Large intestine (tissue), 3 donors: ENCODE measurements around the gene SLC41A2. TPM values are rescaled to one million over a fixed set of nuclear protein-coding genes. Genes with fewer than 3 reads are reported as not detected.

Experiments
- DNase-seq, 2 donors: peaks; one replicate each; pipeline versions ENCODE4 v3.0.0 to v3.0.0-alpha.2; 2013
- H3K27ac ChIP-seq: one replicate; pipeline ENCODE4 v1.5.1; 2013; ENCODE audit warnings: low read length
- H3K27me3 ChIP-seq: 2 replicates; pipeline ENCODE4 v1.6.1; 2013; ENCODE audit warnings: low read length; ENCODE audit not compliant: control insufficient read depth, insufficient read depth
- H3K36me3 ChIP-seq: 2 replicates; pipeline ENCODE4 v1.6.1; 2013; ENCODE audit warnings: low read length; ENCODE audit not compliant: control insufficient read depth, insufficient read depth
- H3K4me1 ChIP-seq: one replicate; pipeline ENCODE4 v1.6.1; 2013; ENCODE audit warnings: low read length; ENCODE audit not compliant: control insufficient read depth, insufficient read depth
- H3K4me3 ChIP-seq: one replicate; pipeline ENCODE4 v1.5.1; 2013; ENCODE audit warnings: low read length
- H3K9me3 ChIP-seq: one replicate; pipeline ENCODE4 v1.6.1; 2013; ENCODE audit warnings: mild to moderate bottlenecking, low read depth, low read length, moderate library complexity; ENCODE audit not compliant: control insufficient read depth
- WGBS: methylation state at CpG from one replicate; pipeline ENCODE4 v1.1.5; 2013; ENCODE audit warnings: low lambda C conversion rate; ENCODE audit not compliant: insufficient coverage; 5-methylcytosine and 5-hydroxymethylcytosine counted together
- polyA plus RNA-seq: library from polyadenylated mRNA; unstranded; fragments of 120-200 nt; gene quantifications from one replicate; pipeline ENCODE4 v1.2.1, GENCODE V29; 2013

The SLC41A2 gene
- polyA plus RNA-seq, 1 donor: 4.1 TPM

DNA sequence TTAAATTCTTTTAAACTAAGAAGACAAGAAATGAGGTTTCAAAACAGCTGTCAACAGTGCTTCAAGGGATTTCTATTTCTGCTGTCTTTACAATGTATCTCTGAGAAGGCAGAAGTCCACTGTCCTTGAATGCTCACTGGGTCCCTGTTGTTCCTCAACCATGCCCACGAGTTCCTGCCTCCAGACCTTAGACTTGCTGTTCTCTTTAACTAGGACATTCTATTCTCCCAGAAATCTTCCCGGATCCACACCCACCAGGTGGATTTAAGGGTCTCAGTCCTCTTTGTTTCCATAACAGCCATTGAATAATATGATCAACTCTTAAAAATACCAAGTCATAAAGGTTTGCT is 6.7 kb upstream of the SLC41A2 start:
- 83% methylated on average over 1 of the region's 2 CpGs for WGBS
- H3K36me3 ChIP-seq: no peaks in the 10 kb centered on the region

DNA sequence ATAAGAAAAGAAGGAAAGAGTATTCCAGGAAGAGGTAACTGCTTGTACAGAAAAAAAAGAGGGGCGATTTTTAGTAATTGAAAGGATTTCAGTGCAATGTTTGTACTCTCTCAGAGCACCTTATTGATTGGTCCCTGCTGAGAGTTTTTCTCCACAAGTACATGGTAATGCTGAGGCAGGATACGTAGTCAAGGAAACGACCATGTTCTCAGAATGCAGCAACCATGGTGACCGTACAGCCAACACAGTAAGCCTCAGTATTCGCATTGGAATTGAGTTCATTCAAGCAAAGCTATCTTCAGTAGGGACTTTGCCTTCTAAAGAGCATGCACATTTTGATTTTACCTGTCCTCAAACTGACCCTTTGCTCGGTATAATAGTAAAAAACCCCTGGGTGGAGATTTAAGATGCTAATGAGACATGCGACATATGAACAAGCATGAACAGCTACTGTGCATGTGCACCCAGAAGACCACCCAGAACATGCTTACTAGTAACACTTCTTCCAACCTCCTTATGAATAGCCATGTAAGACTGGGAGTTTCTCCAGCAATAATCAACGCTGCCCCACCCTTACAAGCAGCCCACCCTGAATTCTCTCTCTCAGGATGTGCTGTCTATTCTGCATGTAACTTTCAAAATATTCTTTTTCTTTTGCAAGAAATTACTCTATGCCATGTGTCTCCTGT is 6.2 kb upstream of the SLC41A2 start:
- H3K9me3 ChIP-seq: no peaks in the 10 kb centered on the region
- H3K4me1 ChIP-seq: no peaks in the 10 kb centered on the region
- 33% methylated on average over 1 of the region's 8 CpGs for WGBS
- DNase-seq: no peak
- H3K27ac ChIP-seq: no peak overlapping the region
- H3K27me3 ChIP-seq: peaks cover 51% of the 10 kb centered on the region
- H3K36me3 ChIP-seq: no peaks in the 10 kb centered on the region
- no peak overlapping the region for H3K4me3 ChIP-seq

More for the DNA sequence above, 6.7 kb upstream of the SLC41A2 start:
- no peak overlapping the region for H3K4me3 ChIP-seq
- H3K4me1 ChIP-seq: no peaks in the 10 kb centered on the region
- peaks cover 46% of the 10 kb centered on the region for H3K27me3 ChIP-seq
- H3K27ac ChIP-seq: no peak overlapping the region
- DNase-seq: no peak
- H3K9me3 ChIP-seq: no peaks in the 10 kb centered on the region

DNA sequence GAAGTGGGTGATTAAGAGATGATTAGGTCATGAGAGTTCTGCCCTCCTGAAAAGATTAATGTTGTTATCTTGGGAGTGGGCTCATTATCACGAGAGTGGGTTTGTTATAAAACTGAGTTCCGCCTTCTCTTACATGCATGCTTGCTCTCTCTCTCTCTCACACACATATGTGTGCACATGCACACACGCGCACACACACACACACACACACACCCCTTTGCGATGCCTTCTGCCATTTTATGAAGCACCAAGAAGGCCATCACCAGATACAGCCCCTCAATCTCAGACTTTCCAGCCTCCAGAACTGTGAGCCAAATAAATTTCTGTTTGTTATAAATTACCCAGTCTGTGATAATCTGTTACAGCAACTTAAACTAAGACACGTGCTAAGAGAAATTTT is 5.7 kb upstream of the SLC41A2 start:
- Histone ChIP-seq H3K27me3 (peaks cover 57% of the 10 kb centered on the region), H3K27ac (no peak overlapping the region), H3K4me3 (no peak overlapping the region), H3K36me3 (no peaks in the 10 kb centered on the region), H3K4me1 (peaks cover under 1% of the 10 kb centered on the region), H3K9me3 (no peaks in the 10 kb centered on the region)
- no peak for DNase-seq
- 33% methylated on average over 1 of the region's 6 CpGs for WGBS

DNA sequence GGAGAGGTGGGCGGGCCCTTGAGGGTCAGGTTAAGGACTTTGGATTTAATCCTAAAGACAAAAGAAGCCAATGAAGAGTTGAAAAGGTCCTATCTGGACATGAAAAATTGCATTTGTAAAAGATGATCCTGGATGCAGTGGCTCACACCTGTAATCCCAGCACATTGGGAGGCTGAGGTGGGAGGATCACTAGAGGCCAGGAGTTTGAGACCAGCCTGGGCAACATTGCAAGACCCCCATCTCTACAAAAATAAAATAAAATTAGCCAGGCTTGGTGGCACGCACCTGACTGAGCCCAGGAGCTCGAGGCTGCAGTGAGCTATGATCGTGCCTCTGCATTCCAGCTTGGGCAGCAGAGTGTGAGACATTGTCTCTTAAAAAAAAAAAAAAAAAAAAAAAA is 2.4 kb upstream of the SLC41A2 start:
- no peak overlapping the region for H3K27ac ChIP-seq
- no peak overlapping the region for H3K4me3 ChIP-seq
- 100% methylated on average over 3 of the region's 4 CpGs for WGBS
- no peak for DNase-seq
- H3K27me3 ChIP-seq: peaks cover 70% of the 10 kb centered on the region
- no peaks in the 10 kb centered on the region for H3K36me3 ChIP-seq
- H3K4me1 ChIP-seq: peaks cover 5% of the 10 kb centered on the region
- H3K9me3 ChIP-seq: no peaks in the 10 kb centered on the region

DNA sequence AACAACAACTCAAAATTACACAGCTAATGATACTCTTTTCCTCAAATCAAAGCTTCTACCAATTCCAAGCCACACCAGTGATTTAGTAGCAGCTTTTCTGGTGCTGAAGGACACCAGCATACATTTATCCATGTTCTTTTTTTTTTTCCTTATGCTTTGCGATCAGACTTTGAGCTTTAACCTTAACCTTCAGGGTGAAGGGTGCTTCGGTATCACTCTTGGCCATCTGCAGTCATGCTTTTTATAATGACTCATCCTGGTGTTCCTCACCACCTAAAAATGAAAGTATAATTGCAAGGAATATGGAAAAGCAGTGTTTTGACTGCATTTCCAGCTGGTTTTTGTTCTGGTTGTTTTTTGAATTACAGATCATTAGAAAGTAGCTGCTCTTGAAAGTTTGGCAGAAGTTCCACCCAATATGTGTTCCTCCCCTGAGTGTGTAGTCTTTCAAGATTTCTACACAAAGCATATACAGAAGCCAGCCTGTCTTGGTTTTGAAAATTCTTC is 1.3 kb upstream of the SLC41A2 start:
- Histone ChIP-seq H3K27ac (no peak overlapping the region), H3K4me3 (no peak overlapping the region), H3K27me3 (peaks cover 70% of the 10 kb centered on the region), H3K4me1 (peaks cover 5% of the 10 kb centered on the region), H3K9me3 (no peaks in the 10 kb centered on the region), H3K36me3 (no peaks in the 10 kb centered on the region)
- WGBS: no CpG with 5 or more reads among the region's 2 CpGs
- peak in 1 of 2 donors; percentile 22 for DNase-seq

DNA sequence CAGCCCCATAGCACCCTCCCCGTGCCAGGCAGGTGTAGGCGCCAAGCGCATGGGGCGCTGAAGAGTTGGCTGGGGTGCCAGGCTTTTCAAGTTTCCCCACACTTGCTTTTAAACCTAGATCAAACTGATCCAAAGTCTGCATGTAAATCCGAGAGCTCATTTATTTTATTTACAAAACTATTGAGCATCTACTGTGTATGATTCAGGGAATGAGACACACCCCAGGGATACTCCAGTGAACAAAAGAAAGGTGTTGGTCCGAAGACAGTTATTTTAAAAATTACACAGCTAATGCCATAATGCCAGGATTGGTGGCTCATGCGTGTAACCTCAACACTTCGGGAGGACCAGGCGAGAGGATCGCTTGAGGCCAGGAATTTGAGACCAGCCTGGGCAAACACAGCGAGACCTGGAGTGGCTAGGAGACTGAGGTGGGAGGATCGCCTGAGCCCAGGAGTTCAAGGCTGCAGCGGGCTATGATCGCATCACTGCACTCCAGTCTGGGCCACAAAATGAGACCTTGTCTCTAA is 780 bp upstream of the SLC41A2 start:
- Histone ChIP-seq H3K27ac (no peak overlapping the region), H3K4me1 (peaks cover 5% of the 10 kb centered on the region), H3K9me3 (no peaks in the 10 kb centered on the region), H3K27me3 (peaks cover 70% of the 10 kb centered on the region), H3K36me3 (no peaks in the 10 kb centered on the region), H3K4me3 (peak overlapping the region; percentile 45)
- no CpG with 5 or more reads among the region's 14 CpGs for WGBS
- DNase-seq: no peak

DNA sequence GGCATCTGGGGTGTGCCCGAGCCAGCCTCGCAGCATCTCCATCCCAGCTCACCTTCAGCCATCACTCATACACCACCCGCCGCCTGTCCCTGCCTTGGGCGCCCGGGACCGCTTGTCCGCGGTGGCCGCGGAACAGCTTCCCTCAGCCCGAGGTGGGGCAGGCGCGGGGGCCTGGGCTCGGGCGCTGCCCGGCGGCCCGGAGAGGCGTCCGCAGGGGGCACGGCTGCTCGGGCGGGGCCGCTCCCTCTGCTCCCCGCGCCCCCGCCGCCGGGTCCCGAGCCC is 430 bp downstream of the SLC41A2 start:
- peaks cover 60% of the 10 kb centered on the region for H3K27me3 ChIP-seq
- no peak for DNase-seq

DNA sequence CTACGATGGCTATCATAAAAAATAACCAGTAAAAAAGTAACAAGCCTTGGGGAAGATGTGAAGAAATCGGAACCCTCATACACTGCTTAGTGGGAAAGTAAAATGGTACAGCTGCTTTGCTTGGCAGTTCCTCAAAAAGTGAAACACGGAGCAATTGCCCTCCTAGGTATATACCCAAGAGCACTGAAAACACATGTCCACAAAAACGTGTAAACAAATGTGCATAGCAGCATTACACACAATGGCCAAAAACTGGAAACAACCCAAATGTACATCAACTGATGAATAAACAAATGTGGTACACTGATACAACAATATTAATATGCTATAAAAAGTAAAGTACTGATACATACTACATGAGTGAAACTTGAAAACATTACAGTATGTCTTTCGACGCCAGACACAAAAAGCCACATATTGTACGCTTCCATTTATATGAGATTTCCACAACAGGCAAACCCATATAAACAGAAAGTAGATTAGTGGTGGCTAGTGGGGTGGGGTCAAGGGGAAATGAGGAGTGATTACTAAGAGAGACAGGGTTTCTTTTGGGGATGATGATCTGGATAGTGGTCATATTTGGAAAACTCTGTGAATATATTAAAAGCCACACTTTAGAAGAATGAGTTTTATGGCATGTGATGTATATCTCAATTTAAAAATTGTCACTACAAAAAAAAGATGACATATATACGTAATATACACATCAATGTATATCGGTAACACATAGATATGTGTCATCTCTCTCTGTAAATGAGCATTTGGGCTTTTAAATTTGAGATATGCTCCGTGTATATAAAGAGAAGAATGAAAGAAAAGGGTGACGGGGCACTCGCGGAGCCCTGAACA is 996 bp downstream of the SLC41A2 start:
- Histone ChIP-seq H3K36me3 (no peaks in the 10 kb centered on the region), H3K4me1 (peaks cover 5% of the 10 kb centered on the region), H3K27ac (no peak overlapping the region), H3K27me3 (peaks cover 57% of the 10 kb centered on the region), H3K4me3 (peak overlapping the region; percentile 22), H3K9me3 (no peaks in the 10 kb centered on the region)
- 55% methylated on average over 3 of the region's 13 CpGs for WGBS
- DNase-seq: no peak

More for the DNA sequence above, 430 bp downstream of the SLC41A2 start:
- Histone ChIP-seq H3K27ac (no peak overlapping the region), H3K4me3 (peak overlapping the region; percentile 55), H3K36me3 (no peaks in the 10 kb centered on the region), H3K9me3 (no peaks in the 10 kb centered on the region), H3K4me1 (peaks cover 5% of the 10 kb centered on the region)
- WGBS: no CpG with 5 or more reads among the region's 31 CpGs

DNA sequence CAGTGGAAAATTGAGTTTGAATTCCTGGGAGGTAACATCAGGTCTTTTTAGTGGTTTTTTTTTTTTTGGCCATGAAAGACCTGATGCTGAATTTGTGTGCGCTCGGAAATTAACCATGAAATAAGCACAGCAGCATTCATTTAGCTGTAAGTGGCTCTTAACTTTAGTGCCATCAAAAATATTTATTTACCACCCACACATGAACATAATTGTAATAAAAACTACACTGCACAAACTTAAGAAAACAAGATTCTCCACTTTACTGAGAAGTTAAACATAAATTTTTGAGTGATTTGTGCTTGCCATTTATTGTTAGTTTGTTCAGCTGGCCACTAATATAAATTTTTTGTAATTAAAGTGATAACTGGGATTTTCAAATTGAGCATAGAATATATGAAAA is 2.4 kb downstream of the SLC41A2 start:
- no peaks in the 10 kb centered on the region for H3K36me3 ChIP-seq
- DNase-seq: no peak
- peaks cover 54% of the 10 kb centered on the region for H3K27me3 ChIP-seq
- H3K27ac ChIP-seq: no peak overlapping the region
- no peak overlapping the region for H3K4me3 ChIP-seq
- H3K9me3 ChIP-seq: no peaks in the 10 kb centered on the region
- peaks cover 5% of the 10 kb centered on the region for H3K4me1 ChIP-seq
- no CpG with 5 or more reads among the region's 2 CpGs for WGBS

DNA sequence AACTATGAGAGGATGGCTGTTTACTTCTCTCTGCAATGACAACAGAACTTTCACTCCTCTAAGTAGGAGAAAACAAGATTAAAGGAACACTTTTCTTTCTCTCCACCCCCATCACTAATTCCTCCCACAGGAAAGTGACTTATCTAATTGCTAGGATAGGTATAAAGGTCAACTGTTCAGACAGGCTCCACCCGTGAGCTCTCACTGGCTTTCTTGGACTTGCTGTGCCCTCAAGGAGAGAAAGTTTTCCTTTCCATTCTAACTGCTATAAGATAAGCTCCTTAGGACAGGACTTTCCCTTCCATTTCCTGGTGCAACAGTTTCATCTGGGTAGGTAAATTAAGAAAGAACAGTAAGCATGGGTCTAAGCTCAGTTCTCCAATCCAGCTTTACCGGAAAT is 4.8 kb downstream of the SLC41A2 start:
- H3K4me1 ChIP-seq: no peaks in the 10 kb centered on the region

More for the DNA sequence above, 4.8 kb downstream of the SLC41A2 start:
- 50% methylated on average over 1 of the region's 2 CpGs for WGBS
- DNase-seq: peak; percentile 65 to 86
- no peaks in the 10 kb centered on the region for H3K36me3 ChIP-seq
- H3K9me3 ChIP-seq: no peaks in the 10 kb centered on the region
- H3K4me3 ChIP-seq: no peak overlapping the region
- no peak overlapping the region for H3K27ac ChIP-seq
- H3K27me3 ChIP-seq: peaks cover 41% of the 10 kb centered on the region
